Neural cell (in vitro differentiated cells): Measurements from ENCODE around the gene IL17RC. TPM values are rescaled to one million over a fixed set of nuclear protein-coding genes. Genes with fewer than 3 reads are reported as not detected.

Experiments used
- H2AFZ ChIP-seq: fragments of 200-600, 300-800 bp; sonication (generic), shearing (Covaris generic); 2 replicates; pipeline ENCODE4 v1.6.0; 2014; ENCODE audit warnings: low read depth, mild to moderate bottlenecking, antibody characterized with exemption, low read length, moderate library complexity
- H3F3A ChIP-seq: fragments of 200-600 bp; shearing (Covaris generic); 2 replicates; pipeline ENCODE4 v1.6.1; 2016; ENCODE audit warnings: mild to moderate bottlenecking, moderate library complexity, mixed read lengths, antibody characterized with exemption, low read length; ENCODE audit not compliant: insufficient read depth, poor library complexity, severe bottlenecking
- H3K27ac ChIP-seq: fragments of 200-600, 300-800 bp; sonication (generic), shearing (Covaris generic); 2 replicates; pipeline ENCODE4 v1.5.1; 2014; ENCODE audit warnings: mild to moderate bottlenecking, low read length, moderate library complexity
- H3K27me3 ChIP-seq: fragments of 300-800, 200-600 bp; sonication (generic), shearing (Covaris generic); 2 replicates; pipeline ENCODE4 v1.6.0; 2014; ENCODE audit warnings: mild to moderate bottlenecking, low read depth, low read length, moderate library complexity; ENCODE audit not compliant: insufficient read depth
- H3K36me3 ChIP-seq: fragments of 300-800, 200-600 bp; sonication (generic), shearing (Covaris generic); 2 replicates; pipeline ENCODE4 v1.5.1; 2014; ENCODE audit warnings: mild to moderate bottlenecking, antibody characterized with exemption, low read length, moderate library complexity; ENCODE audit not compliant: insufficient read depth
- H3K4me2 ChIP-seq: fragments of 300-800, 200-600 bp; sonication (generic), shearing (Covaris generic); 2 replicates; pipeline ENCODE4 v1.6.0; 2014; ENCODE audit warnings: mild to moderate bottlenecking, low read length
- H3K4me3 ChIP-seq: fragments of 300-800, 200-600 bp; sonication (generic), shearing (Covaris generic); 2 replicates; pipeline ENCODE4 v1.5.1; 2014; ENCODE audit warnings: mild to moderate bottlenecking, low read length, moderate library complexity
- H3K79me2 ChIP-seq: fragments of 200-600 bp; shearing (Covaris generic); replicated peaks from 2 replicates; pipeline ENCODE4 v1.6.0; 2014; ENCODE audit warnings: mild to moderate bottlenecking, low read length, moderate library complexity; ENCODE audit not compliant: insufficient read depth
- H3K9ac ChIP-seq: fragments of 300-800, 200-600 bp; sonication (generic), shearing (Covaris generic); 2 replicates; pipeline ENCODE4 v1.6.1; 2016; ENCODE audit warnings: mild to moderate bottlenecking, low read length, mixed read lengths
- H3K9me2 ChIP-seq: fragments of 200-600 bp; shearing (Covaris generic); 2 replicates; pipeline ENCODE4 v1.6.1; 2016; ENCODE audit warnings: mild to moderate bottlenecking, low read length, mixed read lengths; ENCODE audit not compliant: insufficient read depth
- H3K9me3 ChIP-seq: fragments of 200-600, 300-800 bp; sonication (generic), shearing (Covaris generic); 2 replicates; pipeline ENCODE4 v1.6.1; 2016; ENCODE audit warnings: mild to moderate bottlenecking, mixed run types, low read length, moderate library complexity, mixed read lengths
- H4K20me1 ChIP-seq: fragments of 200-600 bp; shearing (Covaris generic); 2 replicates; pipeline ENCODE4 v1.6.1; 2016; ENCODE audit warnings: mild to moderate bottlenecking, mixed run types; ENCODE audit not compliant: insufficient read depth
- CTCF ChIP-seq: fragments of 450-650 bp; IDR thresholded peaks from 2 replicates; pipeline ENCODE4 v1.5.1; 2014; ENCODE audit warnings: antibody characterized with exemption, mild to moderate bottlenecking, moderate library complexity; ENCODE audit not compliant: poor library complexity, severe bottlenecking
- EP300 ChIP-seq: fragments of 450-650 bp; conservative IDR thresholded peaks from 2 replicates; pipeline ENCODE4 v1.6.1; 2014; ENCODE audit warnings: antibody characterized with exemption, mild to moderate bottlenecking, moderate library complexity; ENCODE audit not compliant: poor library complexity, severe bottlenecking
- EZH2 ChIP-seq: fragments of 200-600, 300-800 bp; shearing (Covaris generic), sonication (generic); IDR thresholded peaks from 2 replicates; pipeline ENCODE4 v1.6.1; 2014; ENCODE audit warnings: antibody characterized with exemption, low read length, borderline replicate concordance, mild to moderate bottlenecking; ENCODE audit not compliant: insufficient read depth, poor library complexity, severe bottlenecking
- MXI1 ChIP-seq: fragments of 450-650 bp; conservative IDR thresholded peaks from 2 replicates; pipeline ENCODE4 v1.6.1; 2014; ENCODE audit warnings: antibody characterized with exemption, mild to moderate bottlenecking; ENCODE audit not compliant: poor library complexity, severe bottlenecking
- POLR2AphosphoS5 ChIP-seq: IDR thresholded peaks from 2 replicates; pipeline ENCODE4 v1.6.1; 2012
- RAD21 ChIP-seq: fragments of 450-650 bp; conservative IDR thresholded peaks from 2 replicates; pipeline ENCODE4 v1.6.1; 2014; ENCODE audit warnings: antibody characterized with exemption, mild to moderate bottlenecking, moderate library complexity
- REST ChIP-seq: IDR thresholded peaks from 2 replicates; pipeline ENCODE4 v1.6.1; 2012; ENCODE audit warnings: borderline replicate concordance
- SMC3 ChIP-seq: fragments of 450-650 bp; conservative IDR thresholded peaks from 2 replicates; pipeline ENCODE4 v1.6.1; 2014; ENCODE audit warnings: antibody characterized with exemption, mild to moderate bottlenecking, moderate library complexity; ENCODE audit not compliant: poor library complexity
- TAF1 ChIP-seq: IDR thresholded peaks from 2 replicates; pipeline ENCODE4 v1.6.1; 2012; ENCODE audit warnings: low read depth
- polyA plus RNA-seq: library from polyadenylated mRNA; depleted of rRNA; stranded (reverse); fragments of >200 nt; gene quantifications from 2 replicates; pipeline ENCODE4 v1.2.3, GENCODE V29; 2014

The IL17RC gene
- polyA plus RNA-seq, 1 donor from 2014 or later, result not detected

DNA sequence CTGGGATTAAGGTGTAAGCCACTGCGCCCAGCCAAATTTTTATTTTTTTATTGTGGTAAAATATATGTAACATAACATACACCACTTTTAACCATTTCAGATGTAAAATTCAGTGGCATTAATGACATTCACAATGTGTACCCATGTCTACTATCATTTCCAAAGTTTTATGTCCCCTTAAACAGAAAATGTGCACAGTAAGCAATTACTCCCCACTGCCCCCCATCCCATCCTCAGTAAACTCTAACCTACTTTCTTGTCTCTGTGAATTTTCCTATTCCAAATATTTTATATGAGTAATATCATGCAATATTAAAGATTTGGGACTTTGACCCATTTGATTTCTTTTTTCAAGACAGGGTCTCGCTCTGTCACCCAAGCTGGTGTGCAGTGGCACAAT is 49.9 kb downstream of the IL17RC start:
- TF ChIP-seq TAF1, result no peak
- TF ChIP-seq REST, result no peak
- TF ChIP-seq EP300, result no peak
- no peak for TF ChIP-seq SMC3
- no peak for TF ChIP-seq POLR2AphosphoS5
- no peak for TF ChIP-seq RAD21
- no peak for TF ChIP-seq CTCF
- H4K20me1 ChIP-seq, result no peaks in the 10 kb centered on the region
- H3K27ac ChIP-seq, result no peak overlapping the region
- H3K79me2 ChIP-seq, result no peaks in the 10 kb centered on the region
- no peaks in the 10 kb centered on the region for H3F3A ChIP-seq
- no peak overlapping the region for H3K9ac ChIP-seq
- no peak overlapping the region for H3K4me2 ChIP-seq
- H2AFZ ChIP-seq, result no peak overlapping the region
- H3K27me3 ChIP-seq, result no peaks in the 10 kb centered on the region
- no peaks in the 10 kb centered on the region for H3K9me2 ChIP-seq
- no peak overlapping the region for H3K4me3 ChIP-seq
- no peaks in the 10 kb centered on the region for H3K9me3 ChIP-seq
- peaks cover 13% of the 10 kb centered on the region for H3K36me3 ChIP-seq

DNA sequence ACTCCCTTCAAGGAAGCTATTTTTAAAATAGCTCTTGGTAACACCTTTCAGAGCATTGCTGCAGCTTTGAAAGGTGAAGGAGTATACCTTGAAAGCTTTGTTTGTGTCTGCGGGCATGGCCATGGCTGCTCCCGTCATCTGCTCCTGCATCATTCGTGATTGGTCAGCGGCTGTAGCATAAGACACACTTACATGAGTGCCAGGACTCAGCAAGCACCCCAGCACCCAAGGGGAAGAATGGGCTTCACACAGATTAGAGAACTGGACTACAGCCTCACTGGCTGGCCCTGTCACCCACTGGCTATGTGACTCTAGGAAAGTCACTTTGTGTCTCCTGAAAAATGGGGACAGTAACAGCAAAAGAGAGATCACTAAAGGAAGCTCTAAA is 52.7 kb downstream of the IL17RC start:
- Histone ChIP-seq H3K4me2 (no peak overlapping the region), H3K4me3 (no peak overlapping the region), H3K79me2 (no peaks in the 10 kb centered on the region), H3K27ac (no peak overlapping the region), H2AFZ (no peak overlapping the region), H3K9me2 (no peaks in the 10 kb centered on the region), H3F3A (no peaks in the 10 kb centered on the region), H3K9me3 (no peaks in the 10 kb centered on the region), H4K20me1 (no peaks in the 10 kb centered on the region), H3K9ac (no peak overlapping the region), H3K27me3 (no peaks in the 10 kb centered on the region), H3K36me3 (peaks cover 13% of the 10 kb centered on the region)
- TF ChIP-seq SMC3, result no peak
- no peak for TF ChIP-seq TAF1
- TF ChIP-seq MXI1, result no peak
- no peak for TF ChIP-seq EP300
- TF ChIP-seq CTCF, result no peak
- TF ChIP-seq EZH2, result no peak
- no peak for TF ChIP-seq RAD21
- no peak for TF ChIP-seq POLR2AphosphoS5
- TF ChIP-seq REST, result no peak
